ENCODE measurements around the gene VSNL1. TPM values are rescaled to one million over a fixed set of nuclear protein-coding genes. Genes with fewer than 3 reads are reported as not detected.

Gene VSNL1
- total RNA-seq, 1 donor from 2014 or later, result 6.1 TPM

GRCh38 chr2:17544256-17544655 is 3.8 kb downstream of the VSNL1 start:
- H3K27ac Mint-ChIP-seq (ENCODE audit: unreplicated experiment), result no peak overlapping the region
- DNase-seq, result no peak
- H3K9me3 Mint-ChIP-seq (ENCODE audit: unreplicated experiment), result peaks cover 3% of the 10 kb centered on the region
- peaks cover 4% of the 10 kb centered on the region for H3K27me3 Mint-ChIP-seq (ENCODE audit: unreplicated experiment)
- TF ChIP-seq CTCF (IDR thresholded peaks at IDR 0.05; ENCODE audit: partially characterized antibody, unreplicated experiment), result no peak
- no peaks in the 10 kb centered on the region for H3K36me3 Mint-ChIP-seq (ENCODE audit: unreplicated experiment)
- peaks cover 14% of the 10 kb centered on the region for H3K4me1 Mint-ChIP-seq (ENCODE audit: low read depth, unreplicated experiment)
- no peak overlapping the region for H3K4me3 Mint-ChIP-seq (ENCODE audit: unreplicated experiment)

GRCh38 chr2:17545680-17546613 is 5.5 kb downstream of the VSNL1 start:
- H3K4me1 Mint-ChIP-seq (ENCODE audit: low read depth, unreplicated experiment), result peaks cover 14% of the 10 kb centered on the region
- no peak overlapping the region for H3K4me3 Mint-ChIP-seq (ENCODE audit: unreplicated experiment)
- no peak overlapping the region for H3K27ac Mint-ChIP-seq (ENCODE audit: unreplicated experiment)
- H3K9me3 Mint-ChIP-seq (ENCODE audit: unreplicated experiment), result peaks cover 2% of the 10 kb centered on the region
- no peak for DNase-seq
- no peaks in the 10 kb centered on the region for H3K36me3 Mint-ChIP-seq (ENCODE audit: unreplicated experiment)
- TF ChIP-seq CTCF (IDR thresholded peaks at IDR 0.05; ENCODE audit: partially characterized antibody, unreplicated experiment), result no peak
- H3K27me3 Mint-ChIP-seq (ENCODE audit: unreplicated experiment), result peaks cover 4% of the 10 kb centered on the region

- DNase-seq, result no peak
- no peak for TF ChIP-seq CTCF (IDR thresholded peaks at IDR 0.05; ENCODE audit: partially characterized antibody, unreplicated experiment)
- Mint-ChIP-seq H3K27me3 (ENCODE audit: unreplicated experiment) (peaks cover 4% of the 10 kb centered on the region), H3K36me3 (ENCODE audit: unreplicated experiment) (peaks cover 4% of the 10 kb centered on the region), H3K4me1 (ENCODE audit: low read depth, unreplicated experiment) (peaks cover 7% of the 10 kb centered on the region), H3K27ac (ENCODE audit: unreplicated experiment) (no peak overlapping the region), H3K4me3 (ENCODE audit: unreplicated experiment) (no peak overlapping the region), H3K9me3 (ENCODE audit: unreplicated experiment) (peaks cover 2% of the 10 kb centered on the region)
Measured at GRCh38 chr2:17547237-17547636, 6.7 kb downstream of the VSNL1 start.

GRCh38 chr2:17547737-17548136 is 7.2 kb downstream of the VSNL1 start:
- peaks cover 4% of the 10 kb centered on the region for H3K36me3 Mint-ChIP-seq (ENCODE audit: unreplicated experiment)
- no peak overlapping the region for H3K4me3 Mint-ChIP-seq (ENCODE audit: unreplicated experiment)
- TF ChIP-seq CTCF (IDR thresholded peaks at IDR 0.05; ENCODE audit: partially characterized antibody, unreplicated experiment), result no peak
- DNase-seq, result no peak
- H3K27me3 Mint-ChIP-seq (ENCODE audit: unreplicated experiment), result peaks cover 4% of the 10 kb centered on the region
- H3K4me1 Mint-ChIP-seq (ENCODE audit: low read depth, unreplicated experiment), result peaks cover 7% of the 10 kb centered on the region
- H3K27ac Mint-ChIP-seq (ENCODE audit: unreplicated experiment), result no peak overlapping the region
- H3K9me3 Mint-ChIP-seq (ENCODE audit: unreplicated experiment), result peaks cover 2% of the 10 kb centered on the region

GRCh38 chr2:17550907-17551306 is 10.4 kb downstream of the VSNL1 start:
- Mint-ChIP-seq H3K4me1 (ENCODE audit: low read depth, unreplicated experiment) (no peaks in the 10 kb centered on the region), H3K27me3 (ENCODE audit: unreplicated experiment) (no peaks in the 10 kb centered on the region), H3K36me3 (ENCODE audit: unreplicated experiment) (peaks cover 4% of the 10 kb centered on the region), H3K27ac (ENCODE audit: unreplicated experiment) (no peak overlapping the region), H3K9me3 (ENCODE audit: unreplicated experiment) (peaks cover 2% of the 10 kb centered on the region), H3K4me3 (ENCODE audit: unreplicated experiment) (no peak overlapping the region)
- no peak for DNase-seq
- no peak for TF ChIP-seq CTCF (IDR thresholded peaks at IDR 0.05; ENCODE audit: partially characterized antibody, unreplicated experiment)
